ENCODE data around the gene KAT6B.

DNA sequence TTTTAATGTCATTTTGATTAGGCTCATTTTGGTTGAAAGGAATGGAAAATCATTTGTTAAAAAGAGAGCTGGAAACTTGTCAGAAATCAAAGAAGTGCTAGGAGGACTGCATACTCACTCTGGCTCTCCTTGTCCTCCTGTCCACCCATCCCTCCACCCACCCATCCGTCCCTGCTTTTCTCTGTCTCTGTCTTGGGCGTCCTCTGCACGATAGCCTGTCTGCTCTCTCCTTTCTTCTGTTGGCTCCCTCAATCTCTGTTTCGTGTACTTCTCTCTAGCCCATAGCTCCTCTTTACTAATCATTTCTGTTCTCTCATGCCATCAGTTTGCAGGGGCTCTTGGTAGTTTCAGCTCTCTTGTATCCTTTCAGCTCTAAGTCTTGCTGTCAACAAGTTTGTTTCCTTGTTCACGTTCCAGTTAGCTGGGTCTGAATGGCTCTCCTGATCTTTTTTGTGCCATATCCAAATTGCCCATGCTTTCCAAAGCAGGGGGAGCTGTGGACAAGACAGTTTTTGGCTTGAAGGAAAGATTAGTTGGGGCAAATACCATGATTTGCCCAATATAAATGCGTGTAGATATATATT lies 75.6 kb downstream of the KAT6B start:
- TF ChIP-seq CTCF (IDR thresholded peaks at IDR 0.05) (no peak), POLR2A (IDR thresholded peaks at IDR 0.05) (no peak)

Data from uterus (tissue), 2 donors.